OCI-LY7 (cell line): ENCODE results near the gene ECE1.
"Not testable (repeated sequence)": the region's sequence is repeated elsewhere in the genome, so short reads cannot be mapped to it uniquely, and the experiment has no call there.

ENCODE experiments used
- CTCF ChIP-seq: fragments of 200-600 bp; sonication (generic); conservative IDR thresholded peaks from 2 replicates; pipeline ENCODE4 v1.5.1; 2014; ENCODE audit warnings: mild to moderate bottlenecking, antibody characterized with exemption, low read length, moderate library complexity, mixed read lengths
- EZH2phosphoT487 ChIP-seq: fragments of 200-600 bp; sonication (generic); IDR thresholded peaks from 2 replicates; pipeline ENCODE4 v1.6.1; 2018; ENCODE audit warnings: low read depth, borderline replicate concordance, mild to moderate bottlenecking, mixed run types, antibody characterized with exemption, low read length, moderate library complexity, mixed read lengths

- not testable (repeated sequence) for TF ChIP-seq CTCF, EZH2phosphoT487
Measured at GRCh38 chr1:21285386-21285785, 4.9 kb downstream of the ECE1 start.
